OCI-LY7 (cell line): ENCODE measurements around the gene PRKACG.

ENCODE experiments used
- CTCF ChIP-seq: fragments of 200-600 bp; sonication (generic); conservative IDR thresholded peaks from 2 replicates; pipeline ENCODE4 v1.5.1; 2014; ENCODE audit warnings: mild to moderate bottlenecking, antibody characterized with exemption, low read length, moderate library complexity, mixed read lengths
- EZH2phosphoT487 ChIP-seq: fragments of 200-600 bp; sonication (generic); IDR thresholded peaks from 2 replicates; pipeline ENCODE4 v1.6.1; 2018; ENCODE audit warnings: low read depth, borderline replicate concordance, mild to moderate bottlenecking, mixed run types, antibody characterized with exemption, low read length, moderate library complexity, mixed read lengths

DNA sequence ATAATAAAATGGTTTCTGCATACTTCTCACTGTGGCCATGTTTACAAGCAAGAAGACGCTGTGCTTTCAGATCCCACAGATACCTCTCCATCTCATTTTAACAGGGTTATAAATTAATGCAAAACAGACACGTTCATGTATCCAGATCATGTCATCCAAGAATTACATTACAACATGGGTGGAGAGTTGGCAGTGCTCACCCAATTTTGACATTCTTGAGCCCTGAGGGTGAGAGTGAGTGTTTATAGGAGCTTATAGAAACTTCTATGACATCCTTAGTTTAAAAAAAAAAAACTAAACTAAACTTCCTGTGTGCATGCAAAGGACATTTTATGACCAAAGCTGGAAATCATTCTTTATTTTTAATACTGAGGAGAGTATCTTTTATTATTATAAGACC lies 9.1 kb downstream of the PRKACG start:
- TF ChIP-seq CTCF (no peak), EZH2phosphoT487 (no peak)
